OCI-LY7 (cell line): Measurements from ENCODE around the gene PRIMPOL. TPM values are rescaled to one million over a fixed set of nuclear protein-coding genes. Genes with fewer than 3 reads are reported as not detected.
A peak's percentile ranks its signal among the peaks of the same experiment; 100 is the strongest.

ENCODE experiments used
- BruUV-seq: library from RNA; stranded (reverse); fragments of 400-500 nt; replicated peaks from 2 replicates; lab custom pipeline; 2021; lab: Mats Ljungman, UMichigan
- CTCF ChIA-PET: fragments of 300-600 bp; sonication (Branson Sonifier 250); formaldehyde crosslinking; loops from one replicate; lab custom pipeline; 2022; ENCODE audit warnings: antibody characterized with exemption; ENCODE audit not compliant: unreplicated experiment; lab: Charles Lee
- POLR2A ChIA-PET: fragments of 300-600 bp; sonication (Branson Sonifier 250); formaldehyde crosslinking; loops from one replicate; lab custom pipeline; 2022; ENCODE audit warnings: antibody characterized with exemption; lab: Charles Lee
- DNase-seq: peaks from one replicate; pipeline ENCODE4 v3.0.0-alpha.2; 2015; ENCODE audit warnings: low spot score
- H2AFZ ChIP-seq: fragments of 200-600 bp; sonication (generic), shearing (Covaris generic); 2 replicates; pipeline ENCODE4 v1.6.1; 2014; ENCODE audit warnings: mild to moderate bottlenecking, antibody characterized with exemption, low read length, moderate library complexity
- H3K27ac ChIP-seq: fragments of 200-600 bp; sonication (generic); 2 replicates; pipeline ENCODE4 v1.5.1; 2014; ENCODE audit warnings: mixed run types, low read depth, mild to moderate bottlenecking, moderate library complexity, low read length, inconsistent platforms; ENCODE audit not compliant: poor library complexity, severe bottlenecking
- H3K36me3 ChIP-seq: fragments of 200-600 bp; sonication (generic); 2 replicates; pipeline ENCODE4 v1.6.1; 2014; ENCODE audit warnings: mild to moderate bottlenecking, antibody characterized with exemption, low read length, moderate library complexity, mixed read lengths; ENCODE audit not compliant: insufficient read depth
- H3K4me1 ChIP-seq: fragments of 200-600 bp; sonication (generic); 2 replicates; pipeline ENCODE4 v1.5.1; 2014; ENCODE audit warnings: mild to moderate bottlenecking, low read length; ENCODE audit not compliant: insufficient read depth, poor library complexity, severe bottlenecking
- H3K4me2 ChIP-seq: fragments of 200-600 bp; sonication (generic); 2 replicates; pipeline ENCODE4 v1.6.1; 2014; ENCODE audit warnings: mild to moderate bottlenecking, low read length
- H3K4me3 ChIP-seq: fragments of 200-600 bp; sonication (generic); 2 replicates; pipeline ENCODE4 v1.5.1; 2014; ENCODE audit warnings: mild to moderate bottlenecking, low read depth, low read length; ENCODE audit not compliant: poor library complexity, severe bottlenecking
- H3K79me2 ChIP-seq: fragments of 200-600 bp; sonication (generic); 2 replicates; pipeline ENCODE4 v1.6.1; 2016; ENCODE audit warnings: low read depth, mild to moderate bottlenecking, low read length, moderate library complexity, mixed read lengths; ENCODE audit not compliant: insufficient read depth
- H3K9me2 ChIP-seq: fragments of 200-600 bp; sonication (generic); 2 replicates; pipeline ENCODE4 v1.6.1; 2016; ENCODE audit warnings: mild to moderate bottlenecking, low read length, mixed read lengths; ENCODE audit not compliant: insufficient read depth
- H3K9me3 ChIP-seq: fragments of 200-600 bp; sonication (generic); 2 replicates; pipeline ENCODE4 v1.6.1; 2014; ENCODE audit warnings: mild to moderate bottlenecking, mixed run types, low read length, mixed read lengths
- H4K20me1 ChIP-seq: fragments of 200-600 bp; sonication (generic); 2 replicates; pipeline ENCODE4 v1.6.1; 2014; ENCODE audit warnings: mild to moderate bottlenecking, antibody characterized with exemption, low read length, moderate library complexity, mixed read lengths; ENCODE audit not compliant: insufficient read depth
- EZH2phosphoT487 ChIP-seq: fragments of 200-600 bp; sonication (generic); IDR thresholded peaks from 2 replicates; pipeline ENCODE4 v1.6.1; 2018; ENCODE audit warnings: low read depth, borderline replicate concordance, mild to moderate bottlenecking, mixed run types, antibody characterized with exemption, low read length, moderate library complexity, mixed read lengths
- intact Hi-C: fragments of 100-400 bp; cut with micrococcal nuclease; formaldehyde crosslinking; loops from one replicate; pipeline ENCODE4 v1.10.0; 2022; ENCODE audit not compliant: unreplicated experiment
- total RNA-seq, 2 experiments: library from RNA; depleted of rRNA in 1 of 2; stranded (reverse); fragments of >200 nt in 1 of 2; shearing (Covaris generic) in 1 of 2; gene quantifications; 2 replicates each; pipeline ENCODE4 v1.2.3, GENCODE V29; 2014 to 2022
- TF ChIP-seq, protein P1 (sequence below): fragments of 200-600 bp; sonication (generic); conservative IDR thresholded peaks from 2 replicates; pipeline ENCODE4 v1.5.1; 2014; ENCODE audit warnings: mild to moderate bottlenecking, antibody characterized with exemption, low read length, moderate library complexity, mixed read lengths

PRIMPOL gene
- total RNA-seq, 2 experiments from 2014 or later, result 8.8 to 23.4 TPM

DNA sequence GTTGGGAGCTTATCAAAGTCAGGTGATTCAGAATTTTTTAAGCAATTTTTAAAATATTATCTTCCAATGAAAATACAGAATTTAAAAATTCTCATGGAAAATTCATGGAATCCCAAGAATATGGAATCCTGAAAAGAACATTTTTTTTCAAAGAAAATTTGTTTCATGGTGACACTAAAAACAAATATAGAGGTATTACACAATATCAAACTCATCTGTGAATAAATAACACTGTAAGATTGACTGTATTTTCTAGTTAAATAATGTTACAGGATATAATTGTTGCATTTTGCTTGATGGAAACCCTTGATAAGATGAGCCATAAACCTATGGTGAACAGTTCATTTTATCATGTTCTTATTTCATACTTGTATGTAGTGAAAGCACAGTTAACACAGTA lies 11.4 kb downstream of the PRIMPOL start:
- DNase-seq, result no peak
- H3K9me2 ChIP-seq, result no peaks in the 10 kb centered on the region
- no peaks in the 10 kb centered on the region for H4K20me1 ChIP-seq
- no peaks in the 10 kb centered on the region for H3K9me3 ChIP-seq
- no peak overlapping the region for H3K4me2 ChIP-seq
- ChIA-PET CTCF (no interaction called here), POLR2A (interaction anchor here (0.6 kb wide), 1 partner anchor 97 kb away, joined by 4 read pairs; no protein-coding TSS in a partner anchor)
- peaks cover 8% of the 10 kb centered on the region for H3K36me3 ChIP-seq
- H3K4me3 ChIP-seq, result no peak overlapping the region
- no peak for TF ChIP-seq EZH2phosphoT487
- TF ChIP-seq, protein P1, sequence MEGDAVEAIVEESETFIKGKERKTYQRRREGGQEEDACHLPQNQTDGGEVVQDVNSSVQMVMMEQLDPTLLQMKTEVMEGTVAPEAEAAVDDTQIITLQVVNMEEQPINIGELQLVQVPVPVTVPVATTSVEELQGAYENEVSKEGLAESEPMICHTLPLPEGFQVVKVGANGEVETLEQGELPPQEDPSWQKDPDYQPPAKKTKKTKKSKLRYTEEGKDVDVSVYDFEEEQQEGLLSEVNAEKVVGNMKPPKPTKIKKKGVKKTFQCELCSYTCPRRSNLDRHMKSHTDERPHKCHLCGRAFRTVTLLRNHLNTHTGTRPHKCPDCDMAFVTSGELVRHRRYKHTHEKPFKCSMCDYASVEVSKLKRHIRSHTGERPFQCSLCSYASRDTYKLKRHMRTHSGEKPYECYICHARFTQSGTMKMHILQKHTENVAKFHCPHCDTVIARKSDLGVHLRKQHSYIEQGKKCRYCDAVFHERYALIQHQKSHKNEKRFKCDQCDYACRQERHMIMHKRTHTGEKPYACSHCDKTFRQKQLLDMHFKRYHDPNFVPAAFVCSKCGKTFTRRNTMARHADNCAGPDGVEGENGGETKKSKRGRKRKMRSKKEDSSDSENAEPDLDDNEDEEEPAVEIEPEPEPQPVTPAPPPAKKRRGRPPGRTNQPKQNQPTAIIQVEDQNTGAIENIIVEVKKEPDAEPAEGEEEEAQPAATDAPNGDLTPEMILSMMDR, result no peak
- H3K4me1 ChIP-seq, result peaks cover 6% of the 10 kb centered on the region
- intact Hi-C loops, result no loop called here
- no peak overlapping the region for H2AFZ ChIP-seq
- no peak overlapping the region for H3K27ac ChIP-seq
- no TSS peak for BruUV-seq
- no peaks in the 10 kb centered on the region for H3K79me2 ChIP-seq

DNA sequence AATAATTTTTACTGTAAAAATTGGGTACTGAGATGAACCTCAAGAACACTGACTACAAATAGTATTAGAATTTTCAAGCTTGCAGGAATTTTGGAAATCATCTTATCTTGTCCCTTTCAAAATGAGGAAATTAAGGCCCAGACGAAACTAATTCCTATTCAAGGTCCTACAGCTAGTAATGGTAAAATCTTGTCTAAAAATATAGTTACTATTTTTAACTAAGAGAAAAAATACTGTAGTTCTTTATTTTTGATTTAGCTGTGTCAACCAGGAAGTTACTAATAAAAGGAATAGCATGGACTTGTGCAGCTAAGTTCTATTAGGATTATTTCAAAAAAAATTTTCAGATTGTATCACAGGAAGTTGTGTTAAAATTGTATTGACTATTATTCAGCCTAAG lies 12.7 kb downstream of the PRIMPOL start:
- DNase-seq, result no peak
- H2AFZ ChIP-seq, result no peak overlapping the region
- intact Hi-C loops, result no loop called here
- no peak overlapping the region for H3K27ac ChIP-seq
- CTCF ChIA-PET, result no interaction called here
- BruUV-seq, result no TSS peak
- no peaks in the 10 kb centered on the region for H3K9me2 ChIP-seq
- POLR2A ChIA-PET, result interaction anchor here (0.7 to 0.9 kb wide), 2 partner anchors 24 to 46 kb away, joined by 3 to 4 read pairs; no protein-coding TSS in a partner anchor
- H3K4me3 ChIP-seq, result no peak overlapping the region
- peaks cover 6% of the 10 kb centered on the region for H3K4me1 ChIP-seq
- H3K9me3 ChIP-seq, result no peaks in the 10 kb centered on the region
- TF ChIP-seq, protein P1, result no peak
- TF ChIP-seq EZH2phosphoT487, result no peak
- no peaks in the 10 kb centered on the region for H3K79me2 ChIP-seq
- H3K36me3 ChIP-seq, result peaks cover 10% of the 10 kb centered on the region
- no peak overlapping the region for H3K4me2 ChIP-seq
- H4K20me1 ChIP-seq, result no peaks in the 10 kb centered on the region

DNA sequence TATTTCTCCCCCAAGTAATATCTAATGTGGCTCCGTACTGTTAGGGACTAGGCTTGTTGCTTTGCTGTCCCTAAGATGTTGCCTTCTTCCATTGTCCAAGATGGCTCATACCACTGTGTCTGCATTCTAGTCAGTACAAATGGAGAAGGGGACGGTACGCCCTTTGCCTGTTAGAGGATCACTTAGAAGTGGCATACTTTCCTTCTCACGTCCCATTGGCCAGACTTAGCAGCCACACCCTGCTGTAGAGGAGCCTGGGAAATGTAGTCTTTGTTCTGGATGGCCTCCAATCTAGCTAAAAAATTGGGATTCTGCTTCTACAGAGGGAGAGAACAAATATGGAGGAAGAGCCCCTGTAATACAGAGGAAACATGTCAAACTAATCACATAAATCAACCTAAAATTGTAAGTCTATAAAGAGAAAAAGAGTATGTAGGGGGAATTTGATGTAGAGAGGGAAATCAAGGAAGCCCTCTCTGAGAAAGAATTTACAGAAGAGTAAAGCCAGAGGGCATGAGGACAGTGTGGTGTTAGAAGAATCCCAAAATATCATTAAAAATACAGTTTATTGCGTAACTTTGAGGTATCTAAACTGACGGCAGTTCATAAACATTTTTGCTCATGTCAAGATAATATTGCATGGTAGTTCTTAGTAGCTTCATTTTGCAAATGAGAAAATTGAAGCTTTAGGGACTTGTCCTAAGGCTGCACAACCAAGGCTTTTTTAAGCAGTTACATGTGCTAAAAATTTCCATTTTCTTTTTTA lies 15.1 kb downstream of the PRIMPOL start:
- no peak overlapping the region for H3K27ac ChIP-seq
- no peaks in the 10 kb centered on the region for H3K9me2 ChIP-seq
- H3K4me2 ChIP-seq, result no peak overlapping the region
- H2AFZ ChIP-seq, result no peak overlapping the region
- H3K79me2 ChIP-seq, result no peaks in the 10 kb centered on the region
- BruUV-seq, result no TSS peak
- ChIA-PET POLR2A (interaction anchor here (0.7 to 2.1 kb wide), 3 partner anchors 14 to 1787 kb away, joined by 3 to 9 read pairs (median 3); no protein-coding TSS in a partner anchor), CTCF (no interaction called here)
- peaks cover 12% of the 10 kb centered on the region for H3K4me1 ChIP-seq
- TF ChIP-seq, protein P1, result no peak
- no peak for TF ChIP-seq EZH2phosphoT487
- no peak overlapping the region for H3K4me3 ChIP-seq
- H4K20me1 ChIP-seq, result no peaks in the 10 kb centered on the region
- intact Hi-C loops, result no loop called here
- DNase-seq, result peak; percentile 32
- no peaks in the 10 kb centered on the region for H3K9me3 ChIP-seq
- H3K36me3 ChIP-seq, result peaks cover 12% of the 10 kb centered on the region
